ENCODE data around the gene HPS1. TPM values are rescaled to one million over a fixed set of nuclear protein-coding genes. Genes with fewer than 3 reads are reported as not detected.
A peak's percentile ranks its signal among the peaks of the same experiment; 100 is the strongest.
"Not testable (repeated sequence)": the region's sequence is repeated elsewhere in the genome, so short reads cannot be mapped to it uniquely, and the experiment has no call there.

Gene HPS1
- total RNA-seq, 1 donor, result 52.1 TPM

DNA sequence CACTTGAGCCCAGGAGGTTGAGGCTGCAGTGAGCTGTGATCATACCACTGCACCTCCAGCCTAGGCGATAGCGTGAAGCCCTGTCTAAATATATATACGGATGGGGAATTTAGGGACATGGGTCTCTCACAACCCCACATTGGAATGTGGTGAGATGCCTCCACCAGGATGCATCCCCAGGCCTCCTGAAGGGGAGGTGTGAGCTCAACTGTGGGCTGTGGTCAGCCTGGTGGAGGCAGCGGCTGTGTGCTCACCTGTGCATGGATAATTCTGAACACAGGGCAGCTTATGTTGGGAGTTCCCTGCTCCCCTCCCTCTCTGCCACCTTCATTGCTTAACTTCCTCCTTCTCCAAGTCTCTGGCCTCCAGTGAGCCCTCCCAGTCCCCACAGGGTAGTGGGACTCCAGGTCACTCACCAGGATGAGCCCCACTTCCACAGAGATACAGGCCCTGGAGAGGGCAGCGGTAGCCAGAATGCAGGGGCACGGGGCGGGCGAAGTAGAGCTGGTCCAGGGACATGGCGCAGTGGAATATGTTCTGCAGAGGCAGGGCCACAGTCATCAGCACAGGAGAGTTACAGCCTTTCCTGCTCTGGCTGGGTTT lies 62.1 kb downstream of the HPS1 start:
- TF ChIP-seq, protein P1, sequence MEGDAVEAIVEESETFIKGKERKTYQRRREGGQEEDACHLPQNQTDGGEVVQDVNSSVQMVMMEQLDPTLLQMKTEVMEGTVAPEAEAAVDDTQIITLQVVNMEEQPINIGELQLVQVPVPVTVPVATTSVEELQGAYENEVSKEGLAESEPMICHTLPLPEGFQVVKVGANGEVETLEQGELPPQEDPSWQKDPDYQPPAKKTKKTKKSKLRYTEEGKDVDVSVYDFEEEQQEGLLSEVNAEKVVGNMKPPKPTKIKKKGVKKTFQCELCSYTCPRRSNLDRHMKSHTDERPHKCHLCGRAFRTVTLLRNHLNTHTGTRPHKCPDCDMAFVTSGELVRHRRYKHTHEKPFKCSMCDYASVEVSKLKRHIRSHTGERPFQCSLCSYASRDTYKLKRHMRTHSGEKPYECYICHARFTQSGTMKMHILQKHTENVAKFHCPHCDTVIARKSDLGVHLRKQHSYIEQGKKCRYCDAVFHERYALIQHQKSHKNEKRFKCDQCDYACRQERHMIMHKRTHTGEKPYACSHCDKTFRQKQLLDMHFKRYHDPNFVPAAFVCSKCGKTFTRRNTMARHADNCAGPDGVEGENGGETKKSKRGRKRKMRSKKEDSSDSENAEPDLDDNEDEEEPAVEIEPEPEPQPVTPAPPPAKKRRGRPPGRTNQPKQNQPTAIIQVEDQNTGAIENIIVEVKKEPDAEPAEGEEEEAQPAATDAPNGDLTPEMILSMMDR (IDR thresholded peaks at IDR 0.05; ENCODE audit: extremely low read depth, low read depth, low read length), result no peak
- H3K4me3 ChIP-seq (ENCODE audit: insufficient read depth, low read length), result no peak overlapping the region
- H2AFZ ChIP-seq (ENCODE audit: low read length), result no peak overlapping the region
- H3K27ac ChIP-seq (ENCODE audit: low read depth, low read length), result no peak overlapping the region
- H3K36me3 ChIP-seq (ENCODE audit: insufficient read depth, low read length), result no peaks in the 10 kb centered on the region
- H3K4me2 ChIP-seq (ENCODE audit: insufficient read depth, low read length), result no peak overlapping the region
- no peaks in the 10 kb centered on the region for H3K27me3 ChIP-seq (ENCODE audit: insufficient read depth, low read length)
- no peaks in the 10 kb centered on the region for H3K79me2 ChIP-seq (ENCODE audit: insufficient read depth, low read length)
- peaks cover 12% of the 10 kb centered on the region for H3K4me1 ChIP-seq (ENCODE audit: insufficient read depth, low read length)
- no peak for DNase-seq (ENCODE audit: insufficient read length, low spot score, missing footprints)
- H3K9me3 ChIP-seq (ENCODE audit: low read depth, low read length), result no peaks in the 10 kb centered on the region
- no peaks in the 10 kb centered on the region for H4K20me1 ChIP-seq (ENCODE audit: insufficient read depth, low read length)

DNA sequence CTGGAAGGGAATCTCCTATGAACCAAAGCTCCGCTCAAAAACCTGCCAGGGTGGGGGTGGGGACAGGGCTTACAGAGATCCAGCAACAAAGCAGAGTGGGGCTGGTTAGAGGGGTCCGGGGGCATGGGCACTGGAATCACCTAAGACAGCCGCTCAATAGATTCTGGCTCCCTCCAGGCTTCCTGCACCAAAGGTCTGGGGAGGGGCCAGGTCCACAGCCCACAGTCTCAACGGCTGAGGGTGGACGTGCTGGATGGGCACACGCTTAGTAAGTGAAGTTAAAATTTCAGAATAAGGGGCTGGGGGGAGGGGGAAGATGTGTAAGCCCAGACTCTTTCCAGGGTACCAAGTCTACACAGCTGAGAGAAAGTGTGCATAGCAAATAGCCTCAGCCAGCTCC lies 62.9 kb downstream of the HPS1 start:
- Histone ChIP-seq H3K4me1 (ENCODE audit: insufficient read depth, low read length) (peaks cover 13% of the 10 kb centered on the region), H2AFZ (ENCODE audit: low read length) (no peak overlapping the region), H3K4me3 (ENCODE audit: insufficient read depth, low read length) (no peak overlapping the region), H3K9me3 (ENCODE audit: low read depth, low read length) (no peaks in the 10 kb centered on the region), H4K20me1 (ENCODE audit: insufficient read depth, low read length) (no peaks in the 10 kb centered on the region), H3K4me2 (ENCODE audit: insufficient read depth, low read length) (no peak overlapping the region), H3K27me3 (ENCODE audit: insufficient read depth, low read length) (no peaks in the 10 kb centered on the region), H3K27ac (ENCODE audit: low read depth, low read length) (peak overlapping the region; percentile 44), H3K36me3 (ENCODE audit: insufficient read depth, low read length) (no peaks in the 10 kb centered on the region), H3K79me2 (ENCODE audit: insufficient read depth, low read length) (no peaks in the 10 kb centered on the region)
- TF ChIP-seq, protein P1 (IDR thresholded peaks at IDR 0.05; ENCODE audit: extremely low read depth, low read depth, low read length), result no peak
- DNase-seq (ENCODE audit: insufficient read length, low spot score, missing footprints), result no peak

DNA sequence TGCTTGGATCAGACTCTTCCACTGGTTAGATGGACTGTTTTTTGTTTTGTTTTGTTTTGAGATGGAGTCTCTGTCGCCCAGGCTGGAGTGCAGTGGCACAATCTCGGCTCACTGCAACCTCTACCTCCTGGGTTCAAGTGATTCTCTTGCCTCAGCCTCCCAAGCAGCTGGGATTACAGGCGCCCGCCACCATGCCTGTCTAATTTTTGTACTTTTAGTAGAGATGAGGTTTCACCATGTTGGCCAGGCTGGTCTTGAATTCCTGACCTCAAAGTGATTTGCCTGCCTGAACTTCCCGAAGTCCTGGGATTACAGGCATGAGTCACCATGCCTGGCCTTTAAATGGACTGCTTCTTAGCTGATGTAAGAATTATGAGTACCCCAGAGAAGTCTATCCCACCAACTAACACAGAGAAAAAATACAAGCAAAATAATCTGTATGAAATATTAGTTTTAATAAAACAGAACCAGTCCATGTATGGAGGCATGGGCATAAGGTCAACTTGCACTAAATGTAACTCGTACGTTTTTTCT lies 63.5 kb downstream of the HPS1 start:
- H3K79me2 ChIP-seq (ENCODE audit: insufficient read depth, low read length); H4K20me1 ChIP-seq (ENCODE audit: insufficient read depth, low read length); H3K9me3 ChIP-seq (ENCODE audit: low read depth, low read length); H3K4me2 ChIP-seq (ENCODE audit: insufficient read depth, low read length); H3K36me3 ChIP-seq (ENCODE audit: insufficient read depth, low read length); H3K4me3 ChIP-seq (ENCODE audit: insufficient read depth, low read length); H2AFZ ChIP-seq (ENCODE audit: low read length); H3K27me3 ChIP-seq (ENCODE audit: insufficient read depth, low read length): not testable (repeated sequence)
- DNase-seq (ENCODE audit: insufficient read length, low spot score, missing footprints), result peak; percentile 93
- Histone ChIP-seq H3K4me1 (ENCODE audit: insufficient read depth, low read length) (peaks cover 19% of the 10 kb centered on the region), H3K27ac (ENCODE audit: low read depth, low read length) (peak overlapping the region; percentile 44)

DNA sequence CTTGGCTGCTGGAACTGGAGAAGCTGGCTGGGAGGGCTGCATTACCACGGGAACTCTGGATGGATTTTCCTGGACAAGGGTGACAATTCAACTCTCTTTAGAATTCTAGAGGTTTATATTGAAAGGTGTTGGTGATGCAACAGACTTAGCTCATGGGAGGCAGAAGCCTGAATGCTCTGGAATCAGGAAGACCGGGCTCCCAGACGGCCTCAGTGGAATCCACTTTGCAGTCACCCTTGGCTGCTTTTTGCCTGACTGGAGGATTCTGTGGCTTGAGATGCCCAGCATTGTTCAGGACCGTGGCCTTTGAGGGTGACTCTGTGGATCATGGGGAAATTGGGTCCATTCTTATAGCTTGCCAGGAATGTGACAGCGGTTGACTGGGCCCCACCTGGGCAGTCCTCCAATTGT lies 64.0 kb downstream of the HPS1 start:
- Histone ChIP-seq H3K9me3 (ENCODE audit: low read depth, low read length) (no peaks in the 10 kb centered on the region), H3K36me3 (ENCODE audit: insufficient read depth, low read length) (no peaks in the 10 kb centered on the region), H3K4me3 (ENCODE audit: insufficient read depth, low read length) (no peak overlapping the region), H3K79me2 (ENCODE audit: insufficient read depth, low read length) (no peaks in the 10 kb centered on the region), H3K27ac (ENCODE audit: low read depth, low read length) (peak overlapping the region; percentile 44), H3K4me1 (ENCODE audit: insufficient read depth, low read length) (peaks cover 19% of the 10 kb centered on the region), H4K20me1 (ENCODE audit: insufficient read depth, low read length) (no peaks in the 10 kb centered on the region), H3K27me3 (ENCODE audit: insufficient read depth, low read length) (no peaks in the 10 kb centered on the region), H2AFZ (ENCODE audit: low read length) (no peak overlapping the region), H3K4me2 (ENCODE audit: insufficient read depth, low read length) (no peak overlapping the region)
- TF ChIP-seq, protein P1 (IDR thresholded peaks at IDR 0.05; ENCODE audit: extremely low read depth, low read depth, low read length), result no peak
- DNase-seq (ENCODE audit: insufficient read length, low spot score, missing footprints), result no peak
